Heart left ventricle (tissue), 16 donors: ENCODE results near the gene ZNF638. TPM values are rescaled to one million over a fixed set of nuclear protein-coding genes. Genes with fewer than 3 reads are reported as not detected.
"Not testable (repeated sequence)": the region's sequence is repeated elsewhere in the genome, so short reads cannot be mapped to it uniquely, and the experiment has no call there.

Experiments
- ATAC-seq, 4 donors: fragments of 200-7000 bp; cut with Tn5 transposase; one replicate each; pipeline ENCODE4 v1.9.1; 2020 to 2022; ENCODE audit warnings: moderate library complexity in 4 of 4, mild to moderate bottlenecking in 3 of 4, moderate number of reproducible peaks in 1 of 4
- DNase-seq, 5 donors: peaks; one replicate each; pipeline ENCODE4 v3.0.0-alpha.2; 2020
- H3K27ac ChIP-seq, 12 donors: fragments of 200-600 bp; sonication (generic) in 4 of 12; one replicate each; pipeline versions ENCODE4 v1.5.0 to v1.8.0; 2016 to 2022; ENCODE audit warnings: mild to moderate bottlenecking in 2 of 12
- H3K27me3 ChIP-seq, 9 donors: fragments of 200-600 bp; sonication (generic) in 2 of 9; one replicate each; pipeline versions ENCODE4 v1.5.1 to v1.8.0; 2016 to 2022; ENCODE audit warnings: mild to moderate bottlenecking in 3 of 9
- H3K36me3 ChIP-seq, 9 donors: fragments of 200-600 bp; sonication (generic) in 2 of 9; one replicate each; pipeline versions ENCODE4 v1.5.0 to v1.8.0; 2018 to 2022; ENCODE audit warnings: mild to moderate bottlenecking in 2 of 9
- H3K4me1 ChIP-seq, 12 donors: fragments of 200-600 bp; sonication (generic) in 4 of 12; one replicate each; pipeline versions ENCODE4 v1.5.0 to v1.8.0; 2016 to 2022; ENCODE audit warnings: mild to moderate bottlenecking in 3 of 12
- H3K4me3 ChIP-seq, 12 donors: fragments of 200-600 bp; sonication (generic) in 4 of 12; one replicate each; pipeline versions ENCODE4 v1.5.0 to v1.8.0; 2017 to 2022; ENCODE audit warnings: mild to moderate bottlenecking in 9 of 12, moderate library complexity in 4 of 12
- H3K9me3 ChIP-seq, 12 donors: fragments of 200-600 bp; sonication (generic) in 4 of 12; one replicate each; pipeline versions ENCODE4 v1.5.0 to v1.8.0; 2016 to 2022; ENCODE audit warnings: mild to moderate bottlenecking in 1 of 12
- CTCF ChIP-seq, 12 donors: fragments of 200-600 bp; sonication (generic) in 4 of 12; IDR thresholded peaks; one replicate each; pipeline versions ENCODE4 v1.5.0 to v1.8.0; 2018 to 2022; ENCODE audit warnings: antibody characterized with exemption in 12 of 12, mild to moderate bottlenecking in 5 of 12
- POLR2A ChIP-seq, 2 donors: fragments of 450-650 bp; IDR thresholded peaks; one replicate each; pipeline ENCODE4 v1.6.1; 2017; ENCODE audit warnings: antibody characterized with exemption in 2 of 2, mild to moderate bottlenecking in 2 of 2, moderate library complexity in 2 of 2
- WGBS, 4 donors: extraction: QIAGEN DNeasy Blood & Tissue Kit in 2 of 4; methylation state at CpG; one replicate each; pipeline versions ENCODE4 v1.1.5 to v1.1.7; 2013 to 2018; 5-methylcytosine and 5-hydroxymethylcytosine counted together
- intact Hi-C, 10 donors: fragments of 100-400 bp; cut with DNase I; formaldehyde crosslinking; loops; one replicate each; pipeline versions ENCODE4 v1.11.1 to v1.14.2; 2022
- polyA plus RNA-seq, 2 donors: library from polyadenylated mRNA; stranded (reverse); fragments of 200-250 nt; gene quantifications; one replicate each; pipeline ENCODE4 v1.2.3, GENCODE V29; 2013
- total RNA-seq, 9 donors: library from RNA; depleted of rRNA in 2 of 9; stranded (reverse); fragments of >200 nt in 2 of 9; fragmentation: NEBNext Ultra II Directional in 3 of 9; extraction: Animal tissue kit (Norgen Biotek cat#: 25700) in 3 of 9; gene quantifications; one replicate each; pipeline versions ENCODE4 v1.1.0 to v1.2.4, GENCODE V29; 2016 to 2023
- donor health status: ischemic (EF 13 %, LVEDD 7.1; RV severe dilation, severe dysfunction).
- donor health status: healthy with polysubstance abuse.
- donor health status: DM: no; HTN: yes; CAD: no.
- donor health status: DM: no; HTN: no; CAD: no.
- donor health status: ischemic (EF 25% LVEDD 6.9; RV normal size, moderate dysfunction).
- donor health status: ischemic (EF 25% LVEDD 5.7; RV mildly dilated, moderate dysfunction).
- donor health status: healthy.
- donor health status: DM: yes; HTN: yes; CAD: no.
- donor health status: ischemic (EF 35%, LVEDD 5.7; RV mildly dilated, moderate dysfunction).
- donor health status: nonischemic (EF 11% LVEDD 7.7; RV severe dilation, severe dysfunction).
- donor health status: DM: yes; HTN: yes; CAD: no.
- donor health status: PGD.
- donor health status: ischemic (EF 29% LVEDD 5.4; RV normal size, mild dysfunction).
- donor health status: nonischemic (EF 23%, LVEDD 6.1; RV moderate dilation, normal function).

ZNF638 gene
- total and polyA plus RNA-seq, 11 donors, result 48.6 to 118 (median 84.1) TPM

- no peak for DNase-seq
- WGBS, 4 donors, result 93 to 96% (median 94%) methylated on average over 10 of the region's 10 CpGs
- peaks cover 0 to 99% (median 88%) of the 10 kb centered on the region in 9 donors for H3K36me3 ChIP-seq
- no peaks in the 10 kb centered on the region for H3K9me3 ChIP-seq
- intact Hi-C loops, result no loop called here
- no peak for ATAC-seq
- no peak overlapping the region for H3K4me3 ChIP-seq
- TF ChIP-seq CTCF (IDR thresholded peaks at IDR 0.05) (no peak), POLR2A (IDR thresholded peaks at IDR 0.05) (no peak)
- no peak overlapping the region for H3K27ac ChIP-seq
- H3K27me3 ChIP-seq, result no peaks in the 10 kb centered on the region
- H3K4me1 ChIP-seq, result no peaks in the 10 kb centered on the region
These were observed 63.9 kb downstream of the ZNF638 start for GRCh38 chr2:71395471-71395870.

DNA sequence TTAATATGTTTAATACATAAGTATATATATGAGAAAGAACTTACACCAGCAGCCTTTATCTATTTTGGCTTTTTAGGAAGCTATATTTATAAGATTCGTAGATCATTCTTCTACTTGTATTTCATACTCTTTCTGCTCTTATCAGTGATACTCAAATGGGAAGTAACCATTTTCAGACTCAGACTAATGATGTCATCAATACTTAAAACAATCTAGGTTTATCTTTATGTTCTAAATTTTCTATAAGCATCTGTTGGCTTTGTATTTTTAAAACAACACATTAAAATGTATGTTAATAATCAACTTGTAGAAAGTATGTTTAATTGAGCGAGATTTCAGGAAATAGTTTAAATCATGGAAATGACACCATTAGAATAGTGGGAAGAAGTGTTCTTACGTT, 70.8 kb downstream of the ZNF638 start:
- intact Hi-C loops, result no loop called here
- H3K4me3 ChIP-seq, result no peak overlapping the region
- H3K9me3 ChIP-seq, result no peaks in the 10 kb centered on the region
- no peaks in the 10 kb centered on the region for H3K27me3 ChIP-seq
- TF ChIP-seq POLR2A (IDR thresholded peaks at IDR 0.05) (no peak), CTCF (IDR thresholded peaks at IDR 0.05) (no peak)
- 85 to 90% (median 88%) methylated on average over 3 of the region's 3 CpGs for WGBS, 4 donors
- ATAC-seq (no peak), DNase-seq (no peak)
- H3K27ac ChIP-seq, result no peak overlapping the region
- no peaks in the 10 kb centered on the region for H3K4me1 ChIP-seq
- peaks cover 0 to 100% (median 100%) of the 10 kb centered on the region in 9 donors for H3K36me3 ChIP-seq

DNA sequence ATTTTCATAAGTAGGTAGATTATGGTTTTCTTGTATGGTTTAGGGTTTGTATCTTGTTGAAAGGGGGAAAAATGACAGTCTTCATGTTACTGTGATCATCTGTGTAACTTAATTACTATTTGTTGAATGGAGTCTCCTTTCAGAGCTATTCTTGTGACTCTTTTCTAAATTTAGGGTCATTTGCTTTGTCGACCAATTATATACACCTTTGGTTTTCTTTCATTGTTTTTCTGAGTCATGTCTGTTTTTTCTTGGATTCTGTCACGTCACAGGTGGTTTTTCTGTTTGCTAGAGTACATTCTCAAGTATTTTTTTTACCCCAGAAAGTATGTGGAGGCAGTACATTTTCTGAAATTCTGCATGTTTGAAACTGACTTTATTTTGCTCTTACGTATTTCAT, 78.0 kb downstream of the ZNF638 start:
- DNase-seq (no peak), ATAC-seq (no peak)
- Histone ChIP-seq H3K4me3 (no peak overlapping the region), H3K36me3 (peaks cover 0 to 61% (median 53%) of the 10 kb centered on the region in 9 donors), H3K27ac (no peak overlapping the region), H3K27me3 (no peaks in the 10 kb centered on the region), H3K9me3 (no peaks in the 10 kb centered on the region), H3K4me1 (no peaks in the 10 kb centered on the region)
- WGBS, 4 donors, result 86 to 92% (median 88%) methylated on average over 3 of the region's 3 CpGs
- TF ChIP-seq CTCF (IDR thresholded peaks at IDR 0.05), result no peak
- no peak for TF ChIP-seq POLR2A (IDR thresholded peaks at IDR 0.05)
- intact Hi-C loops, result no loop called here

DNA sequence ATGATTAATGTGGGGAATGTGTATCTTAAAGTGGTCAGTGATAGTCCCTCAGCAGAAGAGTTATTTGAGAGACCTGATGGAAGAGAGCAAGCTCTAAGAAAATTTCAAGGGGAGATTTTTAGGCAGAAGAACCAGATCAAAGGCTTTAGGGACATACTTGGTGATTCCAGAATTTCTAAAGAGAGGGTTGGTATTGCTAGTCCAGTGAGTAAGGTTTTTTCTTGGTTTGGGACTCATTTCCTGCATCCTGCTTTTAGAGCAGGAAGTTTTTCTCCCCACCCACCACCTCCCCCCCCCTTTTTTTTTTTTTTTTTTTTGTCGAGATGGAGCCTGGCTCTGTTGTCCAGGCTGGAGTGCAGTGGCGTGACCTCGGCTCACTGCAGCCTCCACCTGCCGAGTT, 79.1 kb downstream of the ZNF638 start:
- intact Hi-C loops, result no loop called here

DNA sequence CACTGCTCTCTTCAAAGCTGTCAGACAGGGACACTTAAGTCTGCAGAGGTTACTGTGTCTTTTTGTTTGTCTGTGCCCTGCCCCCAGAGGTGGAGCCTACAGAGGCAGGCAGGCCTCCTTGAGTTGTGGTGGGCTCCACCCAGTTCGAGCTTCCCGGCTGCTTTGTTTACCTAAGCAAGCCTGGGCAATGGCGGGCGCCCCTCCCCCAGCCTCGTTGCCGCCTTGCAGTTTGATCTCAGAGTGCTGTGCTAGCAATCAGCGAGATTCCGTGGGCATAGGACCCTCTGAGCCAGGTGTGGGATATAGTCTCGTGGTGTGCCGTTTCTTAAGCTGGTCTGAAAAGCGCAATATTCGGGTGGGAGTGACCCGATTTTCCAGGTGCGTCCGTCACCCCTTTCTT, 85.3 kb downstream of the ZNF638 start:
- Histone ChIP-seq H3K4me3 (peak overlapping the region in 9 of 12 donors; percentile 24 to 50 (median 39)), H3K27ac (peak overlapping the region in 1 of 12 donors; percentile 18), H3K36me3 (peaks cover 0 to 28% (median 0%) of the 10 kb centered on the region in 9 donors), H3K4me1 (peaks cover 0 to 11% (median 2%) of the 10 kb centered on the region in 12 donors)
- ATAC-seq, H3K9me3 ChIP-seq, intact Hi-C loops, H3K27me3 ChIP-seq, DNase-seq: not testable (repeated sequence)
- WGBS, 4 donors, result 19 to 26% methylated on average over 8 of the region's 15 CpGs; no CpG with 5 or more reads in 2 of the 4 donors

More for the DNA sequence above, 79.1 kb downstream of the ZNF638 start:
- ATAC-seq (no peak), DNase-seq (no peak)
- H3K36me3 ChIP-seq, result peaks cover 0 to 50% (median 42%) of the 10 kb centered on the region in 9 donors
- no peaks in the 10 kb centered on the region for H3K27me3 ChIP-seq
- no peak overlapping the region for H3K4me3 ChIP-seq
- no peaks in the 10 kb centered on the region for H3K9me3 ChIP-seq
- TF ChIP-seq POLR2A (IDR thresholded peaks at IDR 0.05) (no peak), CTCF (IDR thresholded peaks at IDR 0.05) (no peak)
- peak overlapping the region in 2 of 12 donors; percentile 35 to 52 for H3K27ac ChIP-seq
- no peaks in the 10 kb centered on the region for H3K4me1 ChIP-seq
- WGBS, 4 donors, result 66 to 73% (median 71%) methylated on average over 4 of the region's 4 CpGs
